Stimulated activated CD8-positive, alpha-beta memory T cell treated with anti-CD3 and anti-CD28 coated beads, Interleukin-7, amount 100 ng/mL, for 48 hours (primary cell): ENCODE results near the gene C4orf33.
"Not testable (repeated sequence)": the region's sequence is repeated elsewhere in the genome, so short reads cannot be mapped to it uniquely, and the experiment has no call there.

Source experiments
- DNase-seq, 2 donors: peaks; one replicate each; pipeline ENCODE4 v3.0.0-alpha.2; 2020; ENCODE audit warnings: low read depth in 1 of 2; ENCODE audit errors: extremely low read depth in 1 of 2

Gene C4orf33

GRCh38 chr4:129095811-129096454, at the start of gene C4orf33:
C4orf33 (plus strand) TSS chr4:129096152; CDS start chr4:129102611, 6,459 bp downstream.
- peak; percentile 29 to 73 for DNase-seq

- DNase-seq, result no peak
Measured at GRCh38 chr4:129059028-129059427, 36.9 kb upstream of the C4orf33 start.

- no peak for DNase-seq
Measured at GRCh38 chr4:129062580-129062979, 33.4 kb upstream of the C4orf33 start.

- DNase-seq, result no peak
Measured at GRCh38 chr4:129063640-129064039, 32.3 kb upstream of the C4orf33 start.

GRCh38 chr4:129064717-129065116, 31.2 kb upstream of the C4orf33 start:
- no peak for DNase-seq

GRCh38 chr4:129069537-129069936, 26.4 kb upstream of the C4orf33 start:
- not testable (repeated sequence) for DNase-seq

GRCh38 chr4:129077326-129077725, 18.6 kb upstream of the C4orf33 start:
- no peak for DNase-seq

GRCh38 chr4:129080129-129080528, 15.8 kb upstream of the C4orf33 start:
- no peak for DNase-seq

GRCh38 chr4:129082302-129082701, 13.7 kb upstream of the C4orf33 start:
- DNase-seq, result no peak

GRCh38 chr4:129085472-129085871, 10.5 kb upstream of the C4orf33 start:
- no peak for DNase-seq

- no peak for DNase-seq
Measured at GRCh38 chr4:129087516-129087915, 8.4 kb upstream of the C4orf33 start.

- DNase-seq, result no peak
Measured at GRCh38 chr4:129092631-129093190, 3.2 kb upstream of the C4orf33 start.

- DNase-seq, result peak; percentile 95 to 98
Measured at GRCh38 chr4:129093191-129093920, 2.6 kb upstream of the C4orf33 start, which contains the start of gene SCLT1. SCLT1 (minus strand) TSS chr4:129093539; CDS start chr4:129093103, 436 bp downstream.

- DNase-seq, result no peak
Measured at GRCh38 chr4:129094347-129094746, 1.6 kb upstream of the C4orf33 start.

- no peak for DNase-seq
Measured at GRCh38 chr4:129098531-129099001, 2.6 kb downstream of the C4orf33 start.

- no peak for DNase-seq
Measured at GRCh38 chr4:129109965-129110824, 14.2 kb downstream of the C4orf33 start.

- no peak for DNase-seq
Measured at GRCh38 chr4:129110931-129111330, 15.0 kb downstream of the C4orf33 start.

GRCh38 chr4:129111919-129112318, 16.0 kb downstream of the C4orf33 start:
- DNase-seq, result no peak

GRCh38 chr4:129113434-129113833, 17.5 kb downstream of the C4orf33 start:
- no peak for DNase-seq

GRCh38 chr4:129113919-129114318, 18.0 kb downstream of the C4orf33 start:
- no peak for DNase-seq

GRCh38 chr4:129117705-129118104, 21.8 kb downstream of the C4orf33 start:
- DNase-seq, result no peak
